ENCODE data around the gene ZNF14.
A peak's percentile ranks its signal among the peaks of the same experiment; 100 is the strongest.
"Not testable (repeated sequence)": the region's sequence is repeated elsewhere in the genome, so short reads cannot be mapped to it uniquely, and the experiment has no call there.

ZNF14 gene

DNA sequence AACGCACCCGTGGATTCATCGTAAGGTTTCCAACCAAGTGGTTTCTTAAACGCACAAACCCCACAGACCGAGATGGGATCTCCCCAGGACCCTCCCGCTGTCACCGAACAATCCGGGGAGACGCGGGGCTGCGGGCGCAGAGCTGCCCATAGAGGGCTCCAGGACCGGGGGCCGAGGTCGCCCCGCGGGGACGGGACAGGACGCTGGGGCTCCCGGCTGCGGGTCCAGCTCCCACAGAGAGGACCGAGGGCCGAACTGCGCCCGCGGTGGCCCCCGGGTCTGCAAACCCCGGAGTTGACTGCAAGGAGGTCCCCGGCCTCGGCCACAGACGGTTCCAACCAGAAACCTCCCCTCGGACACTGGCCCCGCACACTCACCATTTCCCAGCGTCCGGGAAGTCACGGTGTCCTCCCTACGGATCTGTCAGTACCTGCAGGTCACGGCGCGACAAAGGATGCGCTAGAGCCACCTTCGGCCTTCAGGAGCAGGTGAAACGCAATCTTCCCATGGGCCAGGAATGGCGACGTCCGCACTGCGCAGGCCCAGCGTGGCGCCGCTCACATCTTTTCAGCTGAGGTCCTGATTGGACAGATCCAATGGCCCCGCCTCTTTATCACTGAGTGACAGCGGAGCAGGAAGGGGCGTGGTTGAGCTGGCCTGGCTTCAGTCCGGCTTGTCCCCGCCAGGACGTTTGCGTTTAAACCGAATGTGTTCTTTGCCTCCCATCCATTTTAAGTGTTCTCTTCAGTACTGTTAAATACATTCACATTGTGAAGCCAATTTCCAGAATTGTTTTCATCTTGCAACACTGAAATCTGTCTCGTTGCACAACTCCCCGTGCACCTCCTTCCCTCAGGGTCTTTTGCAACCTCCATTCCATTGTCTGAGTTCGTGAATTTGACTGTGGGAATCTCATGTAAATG is at the start of gene ZNF14:
ZNF14 (minus strand) TSS at position 534 of the 923 bp plus-strand sequence; CDS start at position 380, 154 bp downstream.
- Histone ChIP-seq H3K27me3 (ENCODE audit: insufficient read depth, low read length) (no peaks in the 10 kb centered on the region), H3K9me3 (ENCODE audit: insufficient read depth, low read depth, low read length) (peaks cover 17% of the 10 kb centered on the region), H3K27ac (ENCODE audit: low read length) (peak within 1 kb of the TSS; percentile 17), H3K36me3 (ENCODE audit: insufficient read depth, low read depth, low read length) (peaks cover 15% of the 10 kb centered on the region; the same call in 1 of the 2 replicates), H3K4me3 (ENCODE audit: low read length) (peak within 1 kb of the TSS; percentile 99), H3K4me1 (ENCODE audit: insufficient read depth, low read length) (no peaks in the 10 kb centered on the region), H3K9ac (ENCODE audit: low read depth, low read length) (peak within 1 kb of the TSS; percentile 83)

DNA sequence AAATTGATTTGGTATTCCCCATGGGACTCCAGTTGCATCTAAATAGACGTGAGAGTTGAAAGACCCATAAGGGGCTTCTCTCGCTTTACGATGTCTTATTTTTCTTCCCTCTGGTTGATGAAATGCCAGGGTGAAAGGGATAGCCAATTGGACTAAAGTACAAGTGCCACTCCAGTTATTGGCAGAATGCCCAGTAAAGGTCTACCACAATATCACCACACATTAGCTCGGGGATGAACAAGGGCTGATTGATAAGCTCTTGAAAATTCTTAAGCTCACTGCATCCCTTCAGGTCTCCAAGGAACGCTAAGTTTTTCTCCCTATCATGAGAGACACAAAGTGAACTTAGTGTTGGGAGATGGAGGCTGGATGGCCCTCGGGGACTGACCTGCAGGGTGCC is 48.9 kb upstream of the ZNF14 start:
- peaks cover 11% of the 10 kb centered on the region; the same call in 1 of the 2 replicates for H3K36me3 ChIP-seq (ENCODE audit: insufficient read depth, low read depth, low read length)
- not testable (repeated sequence) for H3K27me3 ChIP-seq (ENCODE audit: insufficient read depth, low read length); H3K9ac ChIP-seq (ENCODE audit: low read depth, low read length); H3K27ac ChIP-seq (ENCODE audit: low read length); H3K9me3 ChIP-seq (ENCODE audit: insufficient read depth, low read depth, low read length); H3K4me1 ChIP-seq (ENCODE audit: insufficient read depth, low read length); H3K4me3 ChIP-seq (ENCODE audit: low read length)

DNA sequence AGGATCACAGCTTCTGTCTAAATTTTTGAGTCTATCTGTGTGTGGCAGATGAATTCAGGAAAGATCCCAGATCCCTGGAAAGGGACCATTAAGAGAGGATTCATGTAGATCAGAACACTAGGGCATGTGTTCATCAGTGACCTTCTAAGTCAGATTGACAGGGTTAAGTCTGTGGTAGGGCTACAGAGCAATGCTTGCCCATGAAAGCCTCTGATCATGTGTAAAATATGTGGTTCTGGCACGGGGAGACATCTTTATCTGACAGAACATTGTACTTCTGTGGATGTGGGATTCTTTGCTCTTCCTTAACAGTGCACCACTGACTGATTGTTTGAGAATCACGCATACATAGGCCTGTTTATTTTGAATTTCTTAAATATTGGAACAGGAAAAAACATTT is 45.8 kb upstream of the ZNF14 start:
- H3K4me3 ChIP-seq (ENCODE audit: low read length) = no peak overlapping the region
- H3K9ac ChIP-seq (ENCODE audit: low read depth, low read length) = no peak overlapping the region
- H3K36me3 ChIP-seq (ENCODE audit: insufficient read depth, low read depth, low read length) = peaks cover 11% of the 10 kb centered on the region; the same call in 1 of the 2 replicates
- peaks cover 6% of the 10 kb centered on the region; the same call in 1 of the 2 replicates for H3K4me1 ChIP-seq (ENCODE audit: insufficient read depth, low read length)
- H3K27ac ChIP-seq (ENCODE audit: low read length) = no peak overlapping the region
- no peaks in the 10 kb centered on the region for H3K9me3 ChIP-seq (ENCODE audit: insufficient read depth, low read depth, low read length)
- H3K27me3 ChIP-seq (ENCODE audit: insufficient read depth, low read length) = no peaks in the 10 kb centered on the region

DNA sequence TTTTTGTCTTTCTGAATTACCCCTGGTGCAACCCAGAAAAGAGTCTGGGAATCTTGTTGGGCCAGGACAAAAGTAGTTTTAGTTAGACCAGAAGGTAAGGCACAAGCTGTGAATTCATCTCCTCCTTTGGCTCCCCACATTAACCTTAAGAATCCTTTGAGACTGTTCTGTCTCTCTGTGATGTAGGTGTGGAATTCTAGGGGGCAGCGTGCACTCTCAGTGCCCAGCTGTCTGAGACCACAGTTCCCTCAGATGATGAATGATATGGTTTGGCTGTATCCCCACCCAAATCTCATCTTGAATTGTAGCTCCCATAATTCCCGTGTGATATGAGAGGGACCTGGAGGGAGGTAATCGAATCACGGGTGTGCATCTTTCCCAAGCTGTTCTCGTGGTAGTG is 44.8 kb upstream of the ZNF14 start:
- peaks cover 11% of the 10 kb centered on the region; the same call in 1 of the 2 replicates for H3K36me3 ChIP-seq (ENCODE audit: insufficient read depth, low read depth, low read length)
- H3K4me3 ChIP-seq (ENCODE audit: low read length) = peak overlapping the region; percentile 76; the same call in 1 of the 2 replicates
- peaks cover 6% of the 10 kb centered on the region; the same call in 1 of the 2 replicates for H3K4me1 ChIP-seq (ENCODE audit: insufficient read depth, low read length)
- H3K27me3 ChIP-seq (ENCODE audit: insufficient read depth, low read length) = no peaks in the 10 kb centered on the region
- peak overlapping the region; percentile 65; the same call in 1 of the 2 replicates for H3K9ac ChIP-seq (ENCODE audit: low read depth, low read length)
- no peaks in the 10 kb centered on the region for H3K9me3 ChIP-seq (ENCODE audit: insufficient read depth, low read depth, low read length)
- no peak overlapping the region for H3K27ac ChIP-seq (ENCODE audit: low read length)

DNA sequence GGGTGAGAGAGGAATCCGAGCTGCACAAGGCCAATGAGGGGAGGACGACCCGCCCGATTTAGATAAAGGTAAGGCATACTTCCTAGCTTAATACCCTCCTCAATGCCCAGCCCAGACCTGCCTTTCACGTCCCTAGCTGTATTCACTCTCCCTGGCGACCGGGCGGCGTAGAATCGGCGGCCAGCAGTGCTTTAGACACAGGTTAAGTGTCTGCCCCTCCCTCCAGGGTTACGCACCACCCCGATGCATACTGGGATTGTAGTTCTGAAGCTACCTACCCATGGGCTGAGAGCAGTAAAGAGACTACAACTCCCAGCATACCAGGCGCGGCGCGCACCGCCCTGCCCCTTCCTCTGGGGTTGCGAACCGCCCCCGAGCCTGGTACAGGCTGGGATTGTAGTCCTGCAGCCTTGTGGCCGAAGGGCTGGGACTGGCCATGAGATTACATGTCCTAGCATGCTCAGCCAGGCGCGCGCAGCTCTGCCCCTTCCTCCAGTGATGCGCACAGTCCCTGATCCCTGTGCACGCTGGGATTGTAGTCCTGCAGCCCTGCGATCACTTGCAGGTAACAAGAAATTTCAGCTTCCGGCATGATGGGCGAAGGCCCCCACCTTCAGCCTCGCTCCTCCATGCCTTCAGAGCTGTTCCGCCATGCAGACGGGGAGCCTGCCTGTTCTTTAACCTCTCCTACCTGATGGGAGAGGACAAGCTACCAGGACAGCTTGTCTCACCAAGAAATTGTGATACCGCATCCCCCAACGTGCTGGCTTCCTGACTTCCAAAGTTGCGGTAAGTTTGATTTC is 43.5 kb upstream of the ZNF14 start:
- peak overlapping the region; percentile 76 for H3K4me3 ChIP-seq (ENCODE audit: low read length)
- peaks cover 11% of the 10 kb centered on the region; the same call in 1 of the 2 replicates for H3K36me3 ChIP-seq (ENCODE audit: insufficient read depth, low read depth, low read length)
- no peaks in the 10 kb centered on the region for H3K27me3 ChIP-seq (ENCODE audit: insufficient read depth, low read length)
- peaks cover 6% of the 10 kb centered on the region; the same call in 1 of the 2 replicates for H3K4me1 ChIP-seq (ENCODE audit: insufficient read depth, low read length)
- H3K9ac ChIP-seq (ENCODE audit: low read depth, low read length) = peak overlapping the region; percentile 88
- no peak overlapping the region for H3K27ac ChIP-seq (ENCODE audit: low read length)
- H3K9me3 ChIP-seq (ENCODE audit: insufficient read depth, low read depth, low read length) = no peaks in the 10 kb centered on the region

DNA sequence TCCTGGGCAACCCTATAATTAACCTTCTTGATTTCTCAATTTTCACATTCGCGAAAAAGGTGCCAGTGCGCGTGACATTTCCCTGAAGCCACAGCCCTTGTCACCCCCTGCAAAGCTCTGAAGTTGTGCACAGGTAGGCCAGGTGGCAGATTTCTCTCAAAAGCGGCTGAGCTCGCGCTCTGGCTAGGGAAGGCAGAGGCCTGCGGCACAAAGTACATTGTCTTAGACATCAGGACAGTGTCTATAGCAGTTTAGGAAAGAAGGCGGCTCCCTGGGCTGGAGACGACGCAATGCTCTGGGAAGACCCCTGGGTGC is 42.9 kb upstream of the ZNF14 start:
- Histone ChIP-seq H3K36me3 (ENCODE audit: insufficient read depth, low read depth, low read length) (peaks cover 11% of the 10 kb centered on the region; the same call in 1 of the 2 replicates), H3K9me3 (ENCODE audit: insufficient read depth, low read depth, low read length) (no peaks in the 10 kb centered on the region), H3K27ac (ENCODE audit: low read length) (no peak overlapping the region), H3K4me1 (ENCODE audit: insufficient read depth, low read length) (peaks cover 6% of the 10 kb centered on the region; the same call in 1 of the 2 replicates), H3K27me3 (ENCODE audit: insufficient read depth, low read length) (no peaks in the 10 kb centered on the region), H3K9ac (ENCODE audit: low read depth, low read length) (peak overlapping the region; percentile 88), H3K4me3 (ENCODE audit: low read length) (peak overlapping the region; percentile 76)

DNA sequence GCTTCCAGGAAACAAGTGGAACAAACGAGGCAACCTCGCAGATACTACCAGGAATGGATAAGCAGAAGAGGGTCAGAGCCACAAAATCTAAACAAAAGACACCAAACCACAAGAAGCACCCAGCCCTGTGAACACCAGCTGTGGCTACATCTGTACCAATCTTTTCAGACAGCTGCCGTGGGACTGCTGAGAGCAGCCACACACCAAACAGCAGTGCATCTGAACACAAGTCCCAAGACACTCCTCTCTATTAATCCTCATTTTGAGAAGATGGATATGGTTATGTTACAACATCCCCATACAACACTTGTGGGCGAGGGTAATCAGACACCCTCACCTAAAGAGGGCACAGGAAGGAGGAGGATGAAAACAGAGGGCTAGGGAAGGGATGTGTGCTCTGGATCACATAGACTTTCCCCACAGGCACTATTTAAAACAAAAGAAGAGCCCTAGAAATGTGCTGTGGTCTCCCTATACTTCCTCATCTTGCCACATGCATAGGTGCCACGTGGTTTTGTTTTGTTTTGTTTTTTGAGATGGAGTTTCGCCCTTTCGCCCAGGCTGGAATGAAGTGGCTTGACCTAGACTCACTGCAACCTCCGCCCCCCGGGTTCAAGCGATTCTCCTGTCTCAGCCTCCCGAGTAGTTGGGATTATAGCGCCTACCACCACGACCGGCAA is 41.6 kb upstream of the ZNF14 start:
- Histone ChIP-seq H3K4me3 (ENCODE audit: low read length) (no peak overlapping the region), H3K27me3 (ENCODE audit: insufficient read depth, low read length) (no peaks in the 10 kb centered on the region), H3K9ac (ENCODE audit: low read depth, low read length) (no peak overlapping the region), H3K4me1 (ENCODE audit: insufficient read depth, low read length) (peaks cover 6% of the 10 kb centered on the region; the same call in 1 of the 2 replicates), H3K27ac (ENCODE audit: low read length) (no peak overlapping the region), H3K9me3 (ENCODE audit: insufficient read depth, low read depth, low read length) (no peaks in the 10 kb centered on the region), H3K36me3 (ENCODE audit: insufficient read depth, low read depth, low read length) (peaks cover 8% of the 10 kb centered on the region; the same call in 1 of the 2 replicates)

DNA sequence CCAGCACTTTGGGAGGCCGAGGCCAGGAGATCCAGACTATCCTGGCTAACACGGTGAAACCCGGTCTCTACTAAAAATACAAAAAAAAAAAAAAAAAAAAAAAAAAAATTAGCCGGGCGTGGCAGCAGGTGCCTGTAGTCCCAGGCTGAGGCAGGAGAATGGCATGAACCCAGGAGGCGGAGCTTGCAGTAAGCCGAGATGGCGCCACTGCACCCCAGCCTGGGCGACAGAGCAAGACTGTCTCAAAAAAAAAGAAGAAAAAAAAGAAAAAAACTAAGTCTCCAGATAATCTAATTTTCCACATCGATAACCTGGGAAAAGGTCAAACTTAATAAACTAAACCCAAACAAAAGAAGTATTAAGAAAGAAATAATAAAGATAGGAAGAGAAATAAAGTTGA is 39.1 kb upstream of the ZNF14 start:
- H3K9me3 ChIP-seq (ENCODE audit: insufficient read depth, low read depth, low read length); H3K4me1 ChIP-seq (ENCODE audit: insufficient read depth, low read length); H3K27ac ChIP-seq (ENCODE audit: low read length); H3K4me3 ChIP-seq (ENCODE audit: low read length); H3K36me3 ChIP-seq (ENCODE audit: insufficient read depth, low read depth, low read length); H3K27me3 ChIP-seq (ENCODE audit: insufficient read depth, low read length); H3K9ac ChIP-seq (ENCODE audit: low read depth, low read length): not testable (repeated sequence)

DNA sequence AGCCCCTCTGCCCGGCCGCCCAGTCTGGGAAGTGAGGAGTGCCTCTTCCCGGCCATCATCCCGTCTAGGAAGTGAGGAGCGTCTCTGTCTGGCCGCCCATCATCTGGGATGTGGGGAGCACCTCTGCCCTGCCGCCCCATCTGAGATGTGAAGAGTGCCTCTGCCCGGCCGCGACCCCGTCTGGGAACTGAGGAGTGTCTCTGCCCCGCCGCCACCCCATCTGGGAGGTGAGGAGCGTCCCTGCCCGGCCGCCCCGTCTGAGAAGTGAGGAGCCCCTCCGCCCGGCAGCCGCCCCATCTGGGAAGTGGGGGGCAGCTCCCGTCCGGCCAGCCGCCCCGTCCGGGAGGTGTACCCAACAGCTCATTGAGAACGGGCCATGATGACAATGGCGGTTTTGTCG is 37.1 kb upstream of the ZNF14 start:
- not testable (repeated sequence) for H3K36me3 ChIP-seq (ENCODE audit: insufficient read depth, low read depth, low read length); H3K27me3 ChIP-seq (ENCODE audit: insufficient read depth, low read length); H3K9me3 ChIP-seq (ENCODE audit: insufficient read depth, low read depth, low read length); H3K4me3 ChIP-seq (ENCODE audit: low read length); H3K4me1 ChIP-seq (ENCODE audit: insufficient read depth, low read length); H3K9ac ChIP-seq (ENCODE audit: low read depth, low read length); H3K27ac ChIP-seq (ENCODE audit: low read length)

DNA sequence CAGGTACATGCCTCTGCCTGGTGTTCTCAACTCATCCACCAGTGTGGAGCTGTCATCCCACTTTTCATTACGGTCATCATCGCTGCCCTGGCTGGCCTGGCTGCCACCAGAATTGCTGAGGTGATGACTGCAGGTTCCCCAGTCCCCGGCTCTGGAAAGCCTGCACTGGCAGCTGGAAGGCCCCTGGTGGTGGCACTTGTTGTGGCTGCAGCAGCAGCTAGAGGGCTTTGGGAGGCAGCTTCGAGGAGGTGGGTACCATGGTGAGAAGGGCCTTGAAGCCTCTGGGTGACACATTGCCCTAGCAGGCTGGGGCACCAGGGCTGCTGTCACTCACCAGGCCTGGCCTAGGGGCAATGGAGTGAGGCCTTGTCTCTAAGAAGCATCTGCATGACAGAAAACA is 25.3 kb upstream of the ZNF14 start:
- Histone ChIP-seq H3K9me3 (ENCODE audit: insufficient read depth, low read depth, low read length) (peaks cover 9% of the 10 kb centered on the region), H3K27ac (ENCODE audit: low read length) (no peak overlapping the region), H3K4me3 (ENCODE audit: low read length) (no peak overlapping the region), H3K36me3 (ENCODE audit: insufficient read depth, low read depth, low read length) (no peaks in the 10 kb centered on the region), H3K27me3 (ENCODE audit: insufficient read depth, low read length) (no peaks in the 10 kb centered on the region), H3K9ac (ENCODE audit: low read depth, low read length) (no peak overlapping the region), H3K4me1 (ENCODE audit: insufficient read depth, low read length) (no peaks in the 10 kb centered on the region)

DNA sequence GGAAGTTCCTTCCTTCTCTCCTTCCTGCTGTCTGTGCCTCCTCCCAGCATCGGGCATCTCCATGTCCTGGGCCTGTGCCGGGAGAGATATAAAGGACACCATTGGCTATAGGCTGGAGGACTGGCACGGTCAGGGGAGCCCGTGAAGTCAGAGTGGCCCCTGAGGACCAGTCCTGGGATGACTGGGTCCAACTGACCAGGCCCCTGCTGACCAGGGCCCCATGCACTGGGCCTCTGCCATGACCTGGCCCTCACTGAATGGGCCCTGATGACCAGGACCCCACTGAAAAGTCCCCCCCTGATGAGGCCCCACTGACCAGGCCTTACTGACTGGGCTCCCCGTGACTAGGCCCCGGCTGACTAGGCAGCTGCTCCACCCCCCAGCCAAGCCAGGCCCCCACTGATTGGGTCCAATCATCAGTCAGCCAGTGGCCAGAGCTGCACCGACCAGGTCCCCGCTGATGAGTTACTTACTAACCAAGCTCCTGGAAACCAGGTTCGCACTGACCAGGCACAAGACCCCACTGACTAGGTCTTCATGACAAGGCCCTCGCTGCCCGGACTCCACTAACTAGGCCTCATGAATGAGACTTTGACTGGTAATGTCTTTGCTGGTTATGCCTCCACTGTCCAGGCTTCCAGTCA is 20.0 kb upstream of the ZNF14 start:
- H3K27ac ChIP-seq (ENCODE audit: low read length) = no peak overlapping the region
- H3K36me3 ChIP-seq (ENCODE audit: insufficient read depth, low read depth, low read length) = no peaks in the 10 kb centered on the region
- H3K27me3 ChIP-seq (ENCODE audit: insufficient read depth, low read length) = no peaks in the 10 kb centered on the region
- H3K9ac ChIP-seq (ENCODE audit: low read depth, low read length) = no peak overlapping the region
- no peak overlapping the region for H3K4me3 ChIP-seq (ENCODE audit: low read length)
- H3K4me1 ChIP-seq (ENCODE audit: insufficient read depth, low read length) = no peaks in the 10 kb centered on the region
- peaks cover 18% of the 10 kb centered on the region for H3K9me3 ChIP-seq (ENCODE audit: insufficient read depth, low read depth, low read length)

All from iPS-20b (cell line).